ENCODE measurements around the gene ITIH4.

ITIH4 gene

GRCh38 chr3:52770496-52771333 lies 59.8 kb downstream of the ITIH4 start, which contains the start of gene NEK4:
Gene NEK4, minus strand, starts transcription at chr3:52770940. Its CDS starts 194 bp downstream, at chr3:52770746.
- peak; percentile 62 for DNase-seq (ENCODE audit: low read depth)
- H3K4me3 ChIP-seq (ENCODE audit: low read depth, low read length), result peak within 1 kb of the TSS; percentile 70
- in situ Hi-C loops (cut with HindIII; ENCODE audit: low sequenced_read_pairs), result no loop called here
- no peak for TF ChIP-seq CTCF (IDR thresholded peaks at IDR 0.05; ENCODE audit: low read depth, low read length, missing control alignments)

GRCh38 chr3:52769786-52770455 lies 60.6 kb downstream of the ITIH4 start:
- H3K4me3 ChIP-seq (ENCODE audit: low read depth, low read length), result peak overlapping the region; percentile 70
- in situ Hi-C loops (cut with HindIII; ENCODE audit: low sequenced_read_pairs), result no loop called here
- no peak for TF ChIP-seq CTCF (IDR thresholded peaks at IDR 0.05; ENCODE audit: low read depth, low read length, missing control alignments)
- DNase-seq (ENCODE audit: low read depth), result no peak

- DNase-seq (ENCODE audit: low read depth), result no peak
- TF ChIP-seq CTCF (IDR thresholded peaks at IDR 0.05; ENCODE audit: low read depth, low read length, missing control alignments), result no peak
- in situ Hi-C loops (cut with HindIII; ENCODE audit: low sequenced_read_pairs), result no loop called here
- no peak overlapping the region for H3K4me3 ChIP-seq (ENCODE audit: low read depth, low read length)
Observed at GRCh38 chr3:52763466-52763865, 67.0 kb downstream of the ITIH4 start.

All from astrocyte of the cerebellum (primary cell).